Large intestine (tissue), 3 donors: ENCODE results near the gene HTR3A. TPM values are rescaled to one million over a fixed set of nuclear protein-coding genes. Genes with fewer than 3 reads are reported as not detected.

Source experiments
- DNase-seq, 2 donors: peaks; one replicate each; pipeline versions ENCODE4 v3.0.0 to v3.0.0-alpha.2; 2013
- H3K27ac ChIP-seq: one replicate; pipeline ENCODE4 v1.5.1; 2013; ENCODE audit warnings: low read length
- H3K27me3 ChIP-seq: 2 replicates; pipeline ENCODE4 v1.6.1; 2013; ENCODE audit warnings: low read length; ENCODE audit not compliant: control insufficient read depth, insufficient read depth
- H3K36me3 ChIP-seq: 2 replicates; pipeline ENCODE4 v1.6.1; 2013; ENCODE audit warnings: low read length; ENCODE audit not compliant: control insufficient read depth, insufficient read depth
- H3K4me1 ChIP-seq: one replicate; pipeline ENCODE4 v1.6.1; 2013; ENCODE audit warnings: low read length; ENCODE audit not compliant: control insufficient read depth, insufficient read depth
- H3K4me3 ChIP-seq: one replicate; pipeline ENCODE4 v1.5.1; 2013; ENCODE audit warnings: low read length
- H3K9me3 ChIP-seq: one replicate; pipeline ENCODE4 v1.6.1; 2013; ENCODE audit warnings: mild to moderate bottlenecking, low read depth, low read length, moderate library complexity; ENCODE audit not compliant: control insufficient read depth
- whole genome bisulfite sequencing: methylation state at CpG from one replicate; pipeline ENCODE4 v1.1.5; 2013; ENCODE audit warnings: low lambda C conversion rate; ENCODE audit not compliant: insufficient coverage; 5-methylcytosine and 5-hydroxymethylcytosine counted together
- polyA plus RNA-seq: library from polyadenylated mRNA; unstranded; fragments of 120-200 nt; gene quantifications from one replicate; pipeline ENCODE4 v1.2.1, GENCODE V29; 2013

HTR3A gene
- polyA plus RNA-seq, 1 donor = 2.1 TPM

DNA sequence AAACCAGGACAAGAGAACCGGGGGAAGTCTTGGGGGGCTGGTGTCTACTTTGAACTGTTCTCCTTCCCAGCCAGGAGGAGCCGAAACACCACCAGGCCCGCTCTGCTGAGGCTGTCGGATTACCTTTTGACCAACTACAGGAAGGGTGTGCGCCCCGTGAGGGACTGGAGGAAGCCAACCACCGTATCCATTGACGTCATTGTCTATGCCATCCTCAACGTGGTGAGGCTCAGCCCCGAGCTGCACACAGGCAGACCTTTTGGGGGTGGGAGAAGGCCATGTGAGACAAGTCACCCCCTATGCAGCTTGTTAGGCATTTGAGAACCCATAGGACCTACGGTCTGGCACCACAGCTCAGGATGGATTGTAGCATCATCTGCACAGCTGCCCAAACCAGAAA is 2.8 kb downstream of the HTR3A start:
- H3K36me3 ChIP-seq = no peaks in the 10 kb centered on the region
- no peak overlapping the region for H3K27ac ChIP-seq
- peaks cover 28% of the 10 kb centered on the region for H3K27me3 ChIP-seq
- H3K4me1 ChIP-seq = peaks cover 3% of the 10 kb centered on the region
- no CpG with 5 or more reads among the region's 11 CpGs for WGBS
- DNase-seq = no peak
- H3K4me3 ChIP-seq = no peak overlapping the region
- H3K9me3 ChIP-seq = no peaks in the 10 kb centered on the region

DNA sequence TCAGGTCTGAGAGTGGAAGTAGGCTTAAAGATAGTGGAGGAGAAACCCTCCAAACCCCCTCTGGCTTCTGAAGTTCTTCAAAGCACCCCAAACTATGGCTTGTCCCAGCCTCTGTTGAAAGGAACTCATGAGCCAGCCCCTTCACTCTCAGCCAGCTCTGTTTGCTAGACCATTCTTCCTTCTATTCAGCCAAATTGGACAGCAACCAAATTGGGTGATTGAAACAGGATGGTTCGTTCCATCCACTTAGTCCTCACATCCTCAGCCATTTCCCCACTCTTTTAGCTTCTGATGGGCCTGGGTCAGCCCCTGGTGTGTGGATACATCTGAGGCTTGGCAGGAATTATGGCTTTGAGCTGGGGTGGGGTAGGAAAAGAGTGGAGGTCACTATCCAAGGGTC is 4.5 kb downstream of the HTR3A start:
- no peak overlapping the region for H3K4me3 ChIP-seq
- no peaks in the 10 kb centered on the region for H3K36me3 ChIP-seq
- peaks cover 28% of the 10 kb centered on the region for H3K27me3 ChIP-seq
- WGBS = no CpG with 5 or more reads among the region's 1 CpG
- no peak overlapping the region for H3K27ac ChIP-seq
- no peak for DNase-seq
- no peaks in the 10 kb centered on the region for H3K9me3 ChIP-seq
- peaks cover 3% of the 10 kb centered on the region for H3K4me1 ChIP-seq

DNA sequence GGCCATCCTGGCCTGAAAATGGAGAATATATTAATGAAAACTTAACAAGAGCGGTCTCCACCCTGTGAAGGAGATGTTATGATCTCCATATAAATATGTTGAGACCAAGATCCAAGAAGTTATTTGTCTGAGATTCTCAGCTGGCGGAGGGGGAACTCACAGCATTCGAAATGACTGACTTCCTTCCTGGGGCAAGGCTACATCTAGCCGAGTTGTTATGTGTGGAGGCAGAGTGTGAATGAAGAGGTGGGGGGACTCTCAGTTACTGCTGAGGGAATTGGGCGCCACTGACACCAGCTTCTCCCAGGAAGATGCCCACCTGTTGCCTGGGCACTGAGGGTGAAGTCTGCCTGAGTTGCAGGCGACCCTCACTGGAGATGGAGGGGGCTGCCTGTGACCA is 5.9 kb downstream of the HTR3A start:
- 100% methylated on average over 1 of the region's 6 CpGs for WGBS
- no peak overlapping the region for H3K4me3 ChIP-seq
- peaks cover 29% of the 10 kb centered on the region for H3K27me3 ChIP-seq
- H3K9me3 ChIP-seq = no peaks in the 10 kb centered on the region
- H3K4me1 ChIP-seq = no peaks in the 10 kb centered on the region
- DNase-seq = no peak
- no peaks in the 10 kb centered on the region for H3K36me3 ChIP-seq
- H3K27ac ChIP-seq = no peak overlapping the region

DNA sequence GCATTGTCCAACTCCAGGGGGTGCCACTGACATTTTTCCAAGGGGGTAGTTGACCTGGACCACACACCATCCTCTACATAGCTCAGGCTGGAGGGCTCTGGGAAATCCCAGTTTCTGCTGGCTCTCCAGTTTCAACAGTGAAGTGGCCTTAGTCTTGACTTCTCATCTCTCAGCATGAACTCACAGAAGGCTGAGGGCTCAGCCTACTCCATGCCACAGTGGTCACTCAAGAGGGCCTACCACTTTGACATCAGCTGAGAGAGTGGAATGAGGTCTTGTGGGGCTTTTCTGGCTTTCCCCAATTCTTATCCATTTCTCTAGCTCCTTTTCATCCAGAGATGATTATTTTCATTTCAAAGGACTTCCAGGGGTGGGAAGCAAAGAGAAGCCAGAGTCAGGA is 7.4 kb downstream of the HTR3A start:
- Histone ChIP-seq H3K9me3 (no peaks in the 10 kb centered on the region), H3K36me3 (no peaks in the 10 kb centered on the region), H3K27me3 (peaks cover 30% of the 10 kb centered on the region), H3K4me3 (no peak overlapping the region), H3K4me1 (no peaks in the 10 kb centered on the region), H3K27ac (no peak overlapping the region)
- DNase-seq = no peak

DNA sequence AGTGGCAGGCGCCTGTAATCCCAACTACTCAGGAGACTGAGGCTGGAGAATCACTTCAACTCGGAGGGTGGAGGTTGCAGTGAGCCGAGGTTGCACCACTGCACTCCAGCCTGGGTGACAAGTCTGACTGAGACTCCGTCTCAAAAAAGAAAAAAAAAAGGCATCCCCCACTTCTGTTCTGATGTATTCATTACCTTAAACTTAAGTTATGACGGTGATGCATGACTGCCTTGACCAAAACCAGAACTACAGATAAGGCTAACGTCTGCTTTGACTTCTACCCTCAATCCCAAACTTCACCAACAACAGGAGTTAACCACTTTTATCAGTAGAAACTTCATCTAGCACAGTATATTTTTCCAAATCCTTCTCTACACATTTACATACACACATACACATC is 9.9 kb downstream of the HTR3A start:
- Histone ChIP-seq H3K36me3 (no peaks in the 10 kb centered on the region), H3K4me3 (no peak overlapping the region), H3K4me1 (no peaks in the 10 kb centered on the region), H3K27me3 (peaks cover 17% of the 10 kb centered on the region), H3K9me3 (peaks cover 3% of the 10 kb centered on the region), H3K27ac (no peak overlapping the region)
- no CpG with 5 or more reads among the region's 6 CpGs for WGBS
- DNase-seq = no peak

DNA sequence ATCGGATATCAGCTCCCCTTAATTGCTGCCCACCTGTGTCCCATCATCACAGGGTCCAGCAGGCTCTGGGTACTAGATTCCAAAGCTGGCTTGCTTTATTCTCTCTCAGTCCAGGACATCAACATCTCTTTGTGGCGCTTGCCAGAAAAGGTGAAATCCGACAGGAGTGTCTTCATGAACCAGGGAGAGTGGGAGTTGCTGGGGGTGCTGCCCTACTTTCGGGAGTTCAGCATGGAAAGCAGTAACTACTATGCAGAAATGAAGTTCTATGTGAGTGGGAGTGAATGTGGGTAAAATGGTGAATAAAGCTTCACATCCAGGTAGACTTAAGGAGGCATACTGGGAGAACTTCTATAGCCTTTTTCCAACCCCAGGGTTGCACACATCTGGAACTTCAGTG is 11.0 kb downstream of the HTR3A start:
- H3K9me3 ChIP-seq = peaks cover 3% of the 10 kb centered on the region
- no peak overlapping the region for H3K4me3 ChIP-seq
- no CpG with 5 or more reads among the region's 4 CpGs for WGBS
- no peaks in the 10 kb centered on the region for H3K36me3 ChIP-seq
- no peak for DNase-seq
- no peak overlapping the region for H3K27ac ChIP-seq
- peaks cover 13% of the 10 kb centered on the region for H3K27me3 ChIP-seq
- H3K4me1 ChIP-seq = no peaks in the 10 kb centered on the region

DNA sequence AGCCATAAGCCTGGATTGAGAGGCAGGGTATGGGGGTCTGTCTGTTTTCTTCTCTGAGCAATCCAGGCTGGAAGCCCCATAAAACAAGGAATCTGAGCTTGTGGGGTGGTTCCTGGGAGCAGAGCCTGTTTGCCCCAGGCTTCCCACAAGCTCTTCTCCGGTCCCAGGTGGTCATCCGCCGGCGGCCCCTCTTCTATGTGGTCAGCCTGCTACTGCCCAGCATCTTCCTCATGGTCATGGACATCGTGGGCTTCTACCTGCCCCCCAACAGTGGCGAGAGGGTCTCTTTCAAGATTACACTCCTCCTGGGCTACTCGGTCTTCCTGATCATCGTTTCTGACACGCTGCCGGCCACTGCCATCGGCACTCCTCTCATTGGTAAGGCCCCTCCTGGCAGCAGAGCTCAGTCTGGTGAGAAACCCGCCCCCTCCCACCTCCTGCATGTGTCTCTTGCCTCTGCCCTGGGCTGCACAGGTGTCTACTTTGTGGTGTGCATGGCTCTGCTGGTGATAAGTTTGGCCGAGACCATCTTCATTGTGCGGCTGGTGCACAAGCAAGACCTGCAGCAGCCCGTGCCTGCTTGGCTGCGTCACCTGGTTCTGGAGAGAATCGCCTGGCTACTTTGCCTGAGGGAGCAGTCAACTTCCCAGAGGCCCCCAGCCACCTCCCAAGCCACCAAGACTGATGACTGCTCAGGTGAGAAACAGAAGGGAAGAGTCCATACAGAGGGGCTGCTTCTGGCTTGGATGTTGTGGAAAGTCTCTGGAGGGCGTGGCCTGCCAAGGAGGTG is 11.6 kb downstream of the HTR3A start:
- Histone ChIP-seq H3K4me3 (no peak overlapping the region), H3K27me3 (peaks cover 9% of the 10 kb centered on the region), H3K36me3 (no peaks in the 10 kb centered on the region), H3K4me1 (no peaks in the 10 kb centered on the region), H3K9me3 (peaks cover 3% of the 10 kb centered on the region), H3K27ac (no peak overlapping the region)
- no peak for DNase-seq
- WGBS = no CpG with 5 or more reads among the region's 18 CpGs

DNA sequence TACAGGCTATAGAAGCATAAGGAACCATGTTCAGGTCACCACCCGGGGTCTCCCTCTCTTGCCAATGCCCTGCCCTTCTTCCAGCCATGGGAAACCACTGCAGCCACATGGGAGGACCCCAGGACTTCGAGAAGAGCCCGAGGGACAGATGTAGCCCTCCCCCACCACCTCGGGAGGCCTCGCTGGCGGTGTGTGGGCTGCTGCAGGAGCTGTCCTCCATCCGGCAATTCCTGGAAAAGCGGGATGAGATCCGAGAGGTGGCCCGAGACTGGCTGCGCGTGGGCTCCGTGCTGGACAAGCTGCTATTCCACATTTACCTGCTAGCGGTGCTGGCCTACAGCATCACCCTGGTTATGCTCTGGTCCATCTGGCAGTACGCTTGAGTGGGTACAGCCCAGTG is 14.5 kb downstream of the HTR3A start:
- no peak for DNase-seq
- no peak overlapping the region for H3K27ac ChIP-seq
- no peak overlapping the region for H3K4me3 ChIP-seq
- WGBS = no CpG with 5 or more reads among the region's 15 CpGs
- no peaks in the 10 kb centered on the region for H3K4me1 ChIP-seq
- peaks cover 3% of the 10 kb centered on the region for H3K9me3 ChIP-seq
- no peaks in the 10 kb centered on the region for H3K36me3 ChIP-seq
- peaks cover 18% of the 10 kb centered on the region for H3K27me3 ChIP-seq

DNA sequence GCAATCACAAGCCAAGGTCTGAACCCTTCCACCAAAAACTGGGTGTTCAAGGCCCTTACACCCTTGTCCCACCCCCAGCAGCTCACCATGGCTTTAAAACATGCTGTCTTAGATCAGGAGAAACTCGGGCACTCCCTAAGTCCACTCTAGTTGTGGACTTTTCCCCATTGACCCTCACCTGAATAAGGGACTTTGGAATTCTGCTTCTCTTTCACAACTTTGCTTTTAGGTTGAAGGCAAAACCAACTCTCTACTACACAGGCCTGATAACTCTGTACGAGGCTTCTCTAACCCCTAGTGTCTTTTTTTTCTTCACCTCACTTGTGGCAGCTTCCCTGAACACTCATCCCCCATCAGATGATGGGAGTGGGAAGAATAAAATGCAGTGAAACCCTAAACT is 15.0 kb downstream of the HTR3A start:
- WGBS = 40% methylated on average over 1 of the region's 2 CpGs
- DNase-seq = peak; percentile 16 to 42
- Histone ChIP-seq H3K4me1 (no peaks in the 10 kb centered on the region), H3K9me3 (peaks cover 3% of the 10 kb centered on the region), H3K36me3 (no peaks in the 10 kb centered on the region), H3K4me3 (no peak overlapping the region), H3K27me3 (peaks cover 18% of the 10 kb centered on the region), H3K27ac (no peak overlapping the region)

DNA sequence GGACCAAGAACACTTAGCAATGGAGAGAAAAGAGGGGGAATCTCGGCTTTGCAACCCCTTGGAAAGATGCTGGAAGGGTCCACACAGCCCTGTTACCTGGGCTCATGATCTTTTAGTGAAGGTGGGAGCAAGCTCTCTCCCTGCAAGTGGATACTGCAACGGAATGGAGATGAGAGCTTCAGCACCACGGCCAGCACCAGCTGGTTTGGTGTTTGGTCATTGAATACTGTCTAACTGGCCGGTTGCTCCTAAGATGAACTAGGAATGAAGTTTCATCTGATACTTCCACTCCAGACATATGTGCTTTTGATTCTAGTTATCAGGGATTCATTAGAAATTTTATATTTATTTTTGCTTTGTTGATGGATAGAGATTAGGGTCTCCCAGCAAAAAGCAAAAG is 16.3 kb downstream of the HTR3A start:
- Histone ChIP-seq H3K4me1 (no peaks in the 10 kb centered on the region), H3K36me3 (no peaks in the 10 kb centered on the region), H3K4me3 (no peak overlapping the region), H3K9me3 (peaks cover 3% of the 10 kb centered on the region), H3K27me3 (peaks cover 16% of the 10 kb centered on the region), H3K27ac (no peak overlapping the region)
- DNase-seq = peak in 1 of 2 donors; percentile 20
- no CpG with 5 or more reads among the region's 4 CpGs for WGBS
